ENCODE data around the gene TPST1.

TPST1 gene

GRCh38 chr7:66247380-66248078 is 42.4 kb downstream of the TPST1 start:
- DNase-seq (ENCODE audit: low spot score), result no peak
- in situ Hi-C loops (cut with MboI; ENCODE audit: low pct_unique_long_range_greater_than_20kb, low sequenced_read_pairs, unreplicated experiment), result no loop called here
- no peak for TF ChIP-seq CTCF (IDR thresholded peaks at IDR 0.05; ENCODE audit: extremely low read depth, insufficient read depth, missing control alignments)

GRCh38 chr7:66250711-66251110 is 45.6 kb downstream of the TPST1 start:
- TF ChIP-seq CTCF (IDR thresholded peaks at IDR 0.05; ENCODE audit: extremely low read depth, insufficient read depth, missing control alignments), result no peak
- no peak for DNase-seq (ENCODE audit: low spot score)
- in situ Hi-C loops (cut with MboI; ENCODE audit: low pct_unique_long_range_greater_than_20kb, low sequenced_read_pairs, unreplicated experiment), result no loop called here

- TF ChIP-seq CTCF (IDR thresholded peaks at IDR 0.05; ENCODE audit: extremely low read depth, insufficient read depth, missing control alignments), result no peak
- in situ Hi-C loops (cut with MboI; ENCODE audit: low pct_unique_long_range_greater_than_20kb, low sequenced_read_pairs, unreplicated experiment), result no loop called here
- DNase-seq (ENCODE audit: low spot score), result no peak
These were observed 50.5 kb downstream of the TPST1 start for GRCh38 chr7:66255534-66256100.

GRCh38 chr7:66256281-66256680 is 51.1 kb downstream of the TPST1 start:
- no peak for TF ChIP-seq CTCF (IDR thresholded peaks at IDR 0.05; ENCODE audit: extremely low read depth, insufficient read depth, missing control alignments)
- in situ Hi-C loops (cut with MboI; ENCODE audit: low pct_unique_long_range_greater_than_20kb, low sequenced_read_pairs, unreplicated experiment), result no loop called here
- DNase-seq (ENCODE audit: low spot score), result no peak

- DNase-seq (ENCODE audit: low spot score), result no peak
- no peak for TF ChIP-seq CTCF (IDR thresholded peaks at IDR 0.05; ENCODE audit: extremely low read depth, insufficient read depth, missing control alignments)
- in situ Hi-C loops (cut with MboI; ENCODE audit: low pct_unique_long_range_greater_than_20kb, low sequenced_read_pairs, unreplicated experiment), result no loop called here
These were observed 52.3 kb downstream of the TPST1 start for GRCh38 chr7:66257481-66257880.

GRCh38 chr7:66258409-66258808 is 53.3 kb downstream of the TPST1 start:
- no peak for TF ChIP-seq CTCF (IDR thresholded peaks at IDR 0.05; ENCODE audit: extremely low read depth, insufficient read depth, missing control alignments)
- no peak for DNase-seq (ENCODE audit: low spot score)
- in situ Hi-C loops (cut with MboI; ENCODE audit: low pct_unique_long_range_greater_than_20kb, low sequenced_read_pairs, unreplicated experiment), result no loop called here

All from GM13977 (cell line).